RCC 7860 (cell line): Measurements from ENCODE around the gene AKT3.

Experiments
- DNase-seq: peaks from one replicate; pipeline ENCODE4 v3.0.0-alpha.2; 2015; ENCODE audit warnings: low spot score
- FAIRE-seq: peaks from 2 replicates; lab custom pipeline; 2012; peaks lifted over from hg19 to GRCh38; lab: Jason Lieb, UNC

AKT3 gene

GRCh38 chr1:243496806-243497205, 353.2 kb downstream of the AKT3 start:
- FAIRE-seq (no peak), DNase-seq (no peak)

- FAIRE-seq (no peak), DNase-seq (no peak)
These were observed 353.8 kb downstream of the AKT3 start for GRCh38 chr1:243496187-243496646.

GRCh38 chr1:243495442-243496186, 354.4 kb downstream of the AKT3 start:
- FAIRE-seq = no peak
- DNase-seq = no peak

- FAIRE-seq (no peak), DNase-seq (no peak)
These were observed 355.2 kb downstream of the AKT3 start for GRCh38 chr1:243494741-243495431.

GRCh38 chr1:243493156-243494129, 356.6 kb downstream of the AKT3 start:
- FAIRE-seq = no peak
- DNase-seq = no peak

- DNase-seq (no peak), FAIRE-seq (no peak)
These were observed 359.0 kb downstream of the AKT3 start for GRCh38 chr1:243490748-243491686.

GRCh38 chr1:243489681-243490546, 360.1 kb downstream of the AKT3 start:
- no peak for DNase-seq
- FAIRE-seq = no peak

GRCh38 chr1:243489158-243489527, 360.9 kb downstream of the AKT3 start:
- DNase-seq (no peak), FAIRE-seq (no peak)

GRCh38 chr1:243488459-243489157, 361.4 kb downstream of the AKT3 start:
- no peak for DNase-seq
- FAIRE-seq = no peak

GRCh38 chr1:243487649-243488227, 362.3 kb downstream of the AKT3 start:
- DNase-seq (no peak), FAIRE-seq (no peak)

- no peak for FAIRE-seq
- no peak for DNase-seq
These were observed 362.9 kb downstream of the AKT3 start for GRCh38 chr1:243487036-243487648.

- DNase-seq (no peak), FAIRE-seq (no peak)
These were observed 366.1 kb downstream of the AKT3 start for GRCh38 chr1:243483952-243484351.

GRCh38 chr1:243483071-243483771, 366.8 kb downstream of the AKT3 start:
- no peak for DNase-seq
- no peak for FAIRE-seq

GRCh38 chr1:243482141-243483022, 367.7 kb downstream of the AKT3 start:
- no peak for FAIRE-seq
- DNase-seq = no peak

GRCh38 chr1:243481101-243481500, 368.9 kb downstream of the AKT3 start:
- DNase-seq = no peak
- FAIRE-seq = no peak

- DNase-seq (no peak), FAIRE-seq (no peak)
These were observed 372.2 kb downstream of the AKT3 start for GRCh38 chr1:243477731-243478290.
